GM23248 (cell line): ENCODE results near the gene CDK14.

ENCODE experiments used
- EZH2 ChIP-seq: fragments of 200-600 bp; sonication (generic); IDR thresholded peaks from 2 replicates; pipeline ENCODE4 v1.6.1; 2018; ENCODE audit warnings: antibody characterized with exemption, mild to moderate bottlenecking; ENCODE audit not compliant: insufficient read depth, poor library complexity, severe bottlenecking
- EZH2phosphoT487 ChIP-seq: fragments of 200-600 bp; sonication (generic); IDR thresholded peaks from 2 replicates; pipeline ENCODE4 v1.6.1; 2018; ENCODE audit warnings: antibody characterized with exemption, moderate library complexity, mild to moderate bottlenecking, low read depth; ENCODE audit not compliant: insufficient read depth

GRCh38 chr7:90792301-90792700 lies 196.2 kb downstream of the CDK14 start:
- TF ChIP-seq EZH2phosphoT487 (no peak), EZH2 (no peak)
